Measurements from ENCODE around the gene CCDC91.

The CCDC91 gene

DNA sequence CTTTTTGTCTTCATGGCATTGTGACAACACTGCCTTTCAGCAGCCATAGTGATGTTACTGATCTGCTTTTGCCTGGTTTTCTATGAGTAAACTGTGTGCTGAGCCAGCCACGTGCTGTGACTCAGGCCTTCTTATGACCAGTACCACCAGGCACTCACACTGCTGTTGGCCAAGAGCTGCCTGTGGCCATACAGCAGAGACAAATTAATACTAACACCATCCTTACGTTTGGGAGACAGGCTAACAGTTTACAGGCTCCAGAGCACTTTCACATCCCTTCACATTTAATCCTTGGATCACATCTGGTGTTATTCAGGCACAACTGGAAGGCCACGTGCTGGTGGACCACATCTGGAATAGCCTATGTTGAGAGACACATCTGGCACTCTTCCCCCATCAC is 377.9 kb downstream of the CCDC91 start:
- no peak for TF ChIP-seq TCF4 (CRISPR knock-in tag; IDR thresholded peaks at IDR 0.05; ENCODE audit: borderline replicate concordance)
- no peak for TF ChIP-seq CSDC2 (CRISPR knock-in tag; IDR thresholded peaks at IDR 0.05)
- peak; percentile 73 for ATAC-seq

DNA sequence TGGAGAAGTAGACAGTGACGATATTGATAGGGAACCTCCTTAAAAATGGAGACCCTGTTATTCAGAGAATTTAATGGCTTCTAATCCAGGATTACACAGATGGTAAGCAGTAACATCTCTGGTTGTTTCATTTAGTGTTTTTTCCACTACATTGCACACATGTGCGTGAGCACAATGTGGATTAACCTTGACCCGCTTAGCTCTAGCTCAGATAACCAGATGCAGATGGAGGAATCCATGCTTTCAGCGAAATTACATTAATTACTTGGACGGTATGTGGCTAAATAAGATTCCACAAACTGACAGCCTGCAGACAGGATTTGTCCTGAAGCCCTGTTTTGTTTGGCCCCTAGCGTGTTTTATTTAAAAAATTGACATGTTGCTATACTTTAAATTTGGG is 378.4 kb downstream of the CCDC91 start:
- TF ChIP-seq ZNF565 (CRISPR knock-in tag; conservative IDR thresholded peaks at IDR 0.05; ENCODE audit: low read depth) (no peak), RARB (CRISPR knock-in tag; IDR thresholded peaks at IDR 0.05) (no peak), TCF4 (CRISPR knock-in tag; IDR thresholded peaks at IDR 0.05; ENCODE audit: borderline replicate concordance) (peak; percentile 85), ISL1 (CRISPR knock-in tag; IDR thresholded peaks at IDR 0.05) (0 out of 2 replicates have a peak, but pooled peaks have one; percentile 6)
- TF ChIP-seq, protein P1, sequence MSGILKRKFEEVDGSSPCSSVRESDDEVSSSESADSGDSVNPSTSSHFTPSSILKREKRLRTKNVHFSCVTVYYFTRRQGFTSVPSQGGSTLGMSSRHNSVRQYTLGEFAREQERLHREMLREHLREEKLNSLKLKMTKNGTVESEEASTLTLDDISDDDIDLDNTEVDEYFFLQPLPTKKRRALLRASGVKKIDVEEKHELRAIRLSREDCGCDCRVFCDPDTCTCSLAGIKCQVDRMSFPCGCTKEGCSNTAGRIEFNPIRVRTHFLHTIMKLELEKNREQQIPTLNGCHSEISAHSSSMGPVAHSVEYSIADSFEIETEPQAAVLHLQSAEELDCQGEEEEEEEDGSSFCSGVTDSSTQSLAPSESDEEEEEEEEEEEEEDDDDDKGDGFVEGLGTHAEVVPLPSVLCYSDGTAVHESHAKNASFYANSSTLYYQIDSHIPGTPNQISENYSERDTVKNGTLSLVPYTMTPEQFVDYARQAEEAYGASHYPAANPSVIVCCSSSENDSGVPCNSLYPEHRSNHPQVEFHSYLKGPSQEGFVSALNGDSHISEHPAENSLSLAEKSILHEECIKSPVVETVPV (CRISPR knock-in tag; IDR thresholded peaks at IDR 0.05), result no peak
- ATAC-seq, result no peak; the same call in 2 of the 3 replicates

DNA sequence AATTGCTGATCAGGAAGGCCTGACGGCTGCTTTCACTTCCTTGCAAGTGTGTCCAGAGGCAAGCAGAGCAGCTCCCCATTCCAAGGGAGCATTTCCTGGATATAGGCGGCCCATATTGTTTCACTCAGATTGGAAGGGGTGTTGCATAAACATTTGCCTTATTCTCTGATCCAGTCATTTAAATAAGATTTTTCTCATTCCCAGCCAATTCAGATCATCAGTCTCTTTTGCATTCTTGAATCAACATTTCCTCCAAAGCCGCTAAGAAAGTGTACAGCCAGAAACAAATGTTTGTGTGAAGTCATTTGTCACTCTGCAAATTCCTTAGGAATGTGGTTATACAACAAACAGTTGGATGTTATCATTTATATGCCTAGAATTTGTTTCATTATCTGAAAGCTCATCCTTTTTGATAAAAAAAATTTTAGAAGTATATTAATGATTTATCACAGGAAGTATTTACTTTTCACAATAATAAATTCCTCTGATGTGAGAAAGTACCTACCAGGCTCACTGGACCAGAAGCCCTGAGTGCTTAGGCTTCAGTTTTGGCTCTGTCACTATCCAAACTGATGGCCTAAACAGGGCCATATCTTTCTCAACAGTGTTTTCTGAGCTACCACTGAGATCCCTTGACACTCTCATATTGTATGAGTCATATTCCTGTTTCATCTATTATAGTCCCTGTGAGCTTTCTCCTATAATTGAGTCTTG is 379.6 kb downstream of the CCDC91 start:
- TF ChIP-seq ESRRG (CRISPR knock-in tag; IDR thresholded peaks at IDR 0.05), result no peak
- peak; percentile 23 for TF ChIP-seq ISL1 (CRISPR knock-in tag; IDR thresholded peaks at IDR 0.05)
- no peak for TF ChIP-seq TCF4 (CRISPR knock-in tag; IDR thresholded peaks at IDR 0.05; ENCODE audit: borderline replicate concordance)
- no peak for TF ChIP-seq CSDC2 (CRISPR knock-in tag; IDR thresholded peaks at IDR 0.05)
- TF ChIP-seq, protein P2, sequence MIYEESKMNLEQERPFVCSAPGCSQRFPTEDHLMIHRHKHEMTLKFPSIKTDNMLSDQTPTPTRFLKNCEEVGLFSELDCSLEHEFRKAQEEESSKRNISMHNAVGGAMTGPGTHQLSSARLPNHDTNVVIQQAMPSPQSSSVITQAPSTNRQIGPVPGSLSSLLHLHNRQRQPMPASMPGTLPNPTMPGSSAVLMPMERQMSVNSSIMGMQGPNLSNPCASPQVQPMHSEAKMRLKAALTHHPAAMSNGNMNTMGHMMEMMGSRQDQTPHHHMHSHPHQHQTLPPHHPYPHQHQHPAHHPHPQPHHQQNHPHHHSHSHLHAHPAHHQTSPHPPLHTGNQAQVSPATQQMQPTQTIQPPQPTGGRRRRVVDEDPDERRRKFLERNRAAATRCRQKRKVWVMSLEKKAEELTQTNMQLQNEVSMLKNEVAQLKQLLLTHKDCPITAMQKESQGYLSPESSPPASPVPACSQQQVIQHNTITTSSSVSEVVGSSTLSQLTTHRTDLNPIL (CRISPR knock-in tag; IDR thresholded peaks at IDR 0.05; ENCODE audit: low read depth), result no peak
- ATAC-seq, result peak; percentile 43; the same call in 2 of the 3 replicates

DNA sequence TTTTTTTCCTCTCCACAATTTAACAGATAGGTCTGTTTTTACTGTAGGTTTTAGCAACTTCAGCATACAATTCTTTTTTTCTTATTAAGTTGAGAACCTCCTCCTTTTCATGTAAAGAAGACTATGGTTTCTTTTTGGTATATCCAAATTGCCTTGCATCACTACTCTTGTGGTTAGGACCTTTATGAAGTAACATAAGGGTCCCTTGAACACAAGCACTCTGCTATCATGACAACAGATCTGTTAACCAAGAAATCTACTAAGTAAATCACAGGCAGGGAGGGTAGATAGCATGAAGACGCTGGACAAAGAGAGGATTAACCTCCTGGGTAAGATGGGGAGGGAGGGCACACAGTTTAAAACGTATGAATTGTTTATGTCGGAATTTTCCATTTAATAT is 380.6 kb downstream of the CCDC91 start:
- TF ChIP-seq ZC3H10 (CRISPR knock-in tag; IDR thresholded peaks at IDR 0.05) (no peak), CSDC2 (CRISPR knock-in tag; IDR thresholded peaks at IDR 0.05) (no peak), TCF4 (CRISPR knock-in tag; IDR thresholded peaks at IDR 0.05; ENCODE audit: borderline replicate concordance) (no peak), ZFP3 (CRISPR knock-in tag; IDR thresholded peaks at IDR 0.05) (no peak), ZNF8 (CRISPR knock-in tag; IDR thresholded peaks at IDR 0.05) (no peak), ZNF70 (CRISPR knock-in tag; IDR thresholded peaks at IDR 0.05) (no peak), BACH2 (CRISPR knock-in tag; IDR thresholded peaks at IDR 0.05; ENCODE audit: borderline replicate concordance) (no peak), ISL1 (CRISPR knock-in tag; IDR thresholded peaks at IDR 0.05) (no peak), ESRRG (CRISPR knock-in tag; IDR thresholded peaks at IDR 0.05) (no peak), ZFP30 (CRISPR knock-in tag; IDR thresholded peaks at IDR 0.05) (no peak), GLIS3 (CRISPR knock-in tag; IDR thresholded peaks at IDR 0.05) (no peak), ARNTL (CRISPR knock-in tag; IDR thresholded peaks at IDR 0.05; ENCODE audit: borderline replicate concordance, low read depth) (no peak), OSR1 (CRISPR knock-in tag; IDR thresholded peaks at IDR 0.05) (no peak), TOX (CRISPR knock-in tag; IDR thresholded peaks at IDR 0.05; ENCODE audit: borderline replicate concordance) (no peak), PPARA (CRISPR knock-in tag; IDR thresholded peaks at IDR 0.05; ENCODE audit: borderline replicate concordance) (no peak)
- TF ChIP-seq, protein P3, sequence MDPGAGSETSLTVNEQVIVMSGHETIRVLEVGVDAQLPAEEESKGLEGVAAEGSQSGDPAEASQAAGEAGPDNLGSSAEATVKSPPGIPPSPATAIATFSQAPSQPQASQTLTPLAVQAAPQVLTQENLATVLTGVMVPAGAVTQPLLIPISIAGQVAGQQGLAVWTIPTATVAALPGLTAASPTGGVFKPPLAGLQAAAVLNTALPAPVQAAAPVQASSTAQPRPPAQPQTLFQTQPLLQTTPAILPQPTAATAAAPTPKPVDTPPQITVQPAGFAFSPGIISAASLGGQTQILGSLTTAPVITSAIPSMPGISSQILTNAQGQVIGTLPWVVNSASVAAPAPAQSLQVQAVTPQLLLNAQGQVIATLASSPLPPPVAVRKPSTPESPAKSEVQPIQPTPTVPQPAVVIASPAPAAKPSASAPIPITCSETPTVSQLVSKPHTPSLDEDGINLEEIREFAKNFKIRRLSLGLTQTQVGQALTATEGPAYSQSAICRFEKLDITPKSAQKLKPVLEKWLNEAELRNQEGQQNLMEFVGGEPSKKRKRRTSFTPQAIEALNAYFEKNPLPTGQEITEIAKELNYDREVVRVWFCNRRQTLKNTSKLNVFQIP (CRISPR knock-in tag; IDR thresholded peaks at IDR 0.05; ENCODE audit: borderline replicate concordance, low read depth), result no peak
- TF ChIP-seq, protein P4, sequence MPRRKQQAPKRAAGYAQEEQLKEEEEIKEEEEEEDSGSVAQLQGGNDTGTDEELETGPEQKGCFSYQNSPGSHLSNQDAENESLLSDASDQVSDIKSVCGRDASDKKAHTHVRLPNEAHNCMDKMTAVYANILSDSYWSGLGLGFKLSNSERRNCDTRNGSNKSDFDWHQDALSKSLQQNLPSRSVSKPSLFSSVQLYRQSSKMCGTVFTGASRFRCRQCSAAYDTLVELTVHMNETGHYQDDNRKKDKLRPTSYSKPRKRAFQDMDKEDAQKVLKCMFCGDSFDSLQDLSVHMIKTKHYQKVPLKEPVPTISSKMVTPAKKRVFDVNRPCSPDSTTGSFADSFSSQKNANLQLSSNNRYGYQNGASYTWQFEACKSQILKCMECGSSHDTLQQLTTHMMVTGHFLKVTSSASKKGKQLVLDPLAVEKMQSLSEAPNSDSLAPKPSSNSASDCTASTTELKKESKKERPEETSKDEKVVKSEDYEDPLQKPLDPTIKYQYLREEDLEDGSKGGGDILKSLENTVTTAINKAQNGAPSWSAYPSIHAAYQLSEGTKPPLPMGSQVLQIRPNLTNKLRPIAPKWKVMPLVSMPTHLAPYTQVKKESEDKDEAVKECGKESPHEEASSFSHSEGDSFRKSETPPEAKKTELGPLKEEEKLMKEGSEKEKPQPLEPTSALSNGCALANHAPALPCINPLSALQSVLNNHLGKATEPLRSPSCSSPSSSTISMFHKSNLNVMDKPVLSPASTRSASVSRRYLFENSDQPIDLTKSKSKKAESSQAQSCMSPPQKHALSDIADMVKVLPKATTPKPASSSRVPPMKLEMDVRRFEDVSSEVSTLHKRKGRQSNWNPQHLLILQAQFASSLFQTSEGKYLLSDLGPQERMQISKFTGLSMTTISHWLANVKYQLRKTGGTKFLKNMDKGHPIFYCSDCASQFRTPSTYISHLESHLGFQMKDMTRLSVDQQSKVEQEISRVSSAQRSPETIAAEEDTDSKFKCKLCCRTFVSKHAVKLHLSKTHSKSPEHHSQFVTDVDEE (CRISPR knock-in tag; IDR thresholded peaks at IDR 0.05), result no peak
- ATAC-seq, result no peak

All from SK-N-SH treated with all-trans-retinoic acid at 6 μM for 48 hours (cell line).